ENCODE measurements around the gene DOC2B. TPM values are rescaled to one million over a fixed set of nuclear protein-coding genes. Genes with fewer than 3 reads are reported as not detected.

DOC2B gene
- total and polyA plus RNA-seq, 5 experiments from 2014 or later, result 0.05 TPM; not detected in 4

- DNase-seq (no peak), ATAC-seq (no peak)
- Mint-ChIP-seq H3K36me3 (no peaks in the 10 kb centered on the region), H3K4me3 (no peak overlapping the region), H3K9me3 (no peaks in the 10 kb centered on the region), H3K27ac (peak overlapping the region in 1 of 10 donors; percentile 37), H3K27me3 (peaks cover 0 to 5% (median 0%) of the 10 kb centered on the region in 5 donors), H3K4me1 (peaks cover 0 to 2% (median 1%) of the 10 kb centered on the region in 4 donors)
- POLR2A ChIA-PET, result no interaction called here
These were observed 20.0 kb downstream of the DOC2B start for GRCh38 chr17:161481-161880.

GRCh38 chr17:160336-160735 is 21.1 kb downstream of the DOC2B start:
- ATAC-seq (no peak), DNase-seq (no peak)
- peaks cover 0 to 5% (median 0%) of the 10 kb centered on the region in 5 donors for H3K27me3 Mint-ChIP-seq
- no peaks in the 10 kb centered on the region for H3K36me3 Mint-ChIP-seq
- H3K4me1 Mint-ChIP-seq, result peaks cover 0 to 2% (median 1%) of the 10 kb centered on the region in 4 donors
- H3K4me3 Mint-ChIP-seq, result no peak overlapping the region
- H3K27ac Mint-ChIP-seq, result no peak overlapping the region
- POLR2A ChIA-PET, result no interaction called here
- no peaks in the 10 kb centered on the region for H3K9me3 Mint-ChIP-seq

- H3K4me3 Mint-ChIP-seq, result no peak overlapping the region
- no peak overlapping the region for H3K27ac Mint-ChIP-seq
- no peaks in the 10 kb centered on the region for H3K36me3 Mint-ChIP-seq
- no peak for ATAC-seq
- POLR2A ChIA-PET, result no interaction called here
- DNase-seq, result peak in 1 of 10 donors; percentile 53
- peaks cover 0 to 2% (median 1%) of the 10 kb centered on the region in 4 donors for H3K4me1 Mint-ChIP-seq
- H3K27me3 Mint-ChIP-seq, result peaks cover 0 to 5% (median 0%) of the 10 kb centered on the region in 5 donors
- H3K9me3 Mint-ChIP-seq, result no peaks in the 10 kb centered on the region
These were observed 21.8 kb downstream of the DOC2B start for GRCh38 chr17:159609-160008.

- peaks cover 0 to 4% (median 0%) of the 10 kb centered on the region in 5 donors for H3K27me3 Mint-ChIP-seq
- ATAC-seq, result no peak
- H3K9me3 Mint-ChIP-seq, result no peaks in the 10 kb centered on the region
- POLR2A ChIA-PET, result no interaction called here
- DNase-seq, result peak in 1 of 10 donors; percentile 21
- H3K36me3 Mint-ChIP-seq, result no peaks in the 10 kb centered on the region
- peaks cover 0 to 2% (median 0%) of the 10 kb centered on the region in 4 donors for H3K4me1 Mint-ChIP-seq
- no peak overlapping the region for H3K4me3 Mint-ChIP-seq
- H3K27ac Mint-ChIP-seq, result no peak overlapping the region
These were observed 23.1 kb downstream of the DOC2B start for GRCh38 chr17:158379-158778.

- Mint-ChIP-seq H3K27ac (peak overlapping the region in 1 of 10 donors; percentile 66), H3K27me3 (peaks cover 0 to 4% (median 0%) of the 10 kb centered on the region in 5 donors), H3K4me3 (no peak overlapping the region), H3K4me1 (peaks cover 0 to 2% (median 0%) of the 10 kb centered on the region in 4 donors), H3K36me3 (no peaks in the 10 kb centered on the region), H3K9me3 (no peaks in the 10 kb centered on the region)
- no peak for ATAC-seq
- POLR2A ChIA-PET, result no interaction called here
- DNase-seq, result peak in 1 of 10 donors; percentile 9
These were observed 23.5 kb downstream of the DOC2B start for GRCh38 chr17:157901-158300.

- DNase-seq, result peak in 1 of 10 donors; percentile 30
- no peaks in the 10 kb centered on the region for H3K36me3 Mint-ChIP-seq
- peak overlapping the region in 1 of 10 donors; percentile 53 for H3K27ac Mint-ChIP-seq
- POLR2A ChIA-PET, result no interaction called here
- H3K27me3 Mint-ChIP-seq, result peaks cover 0 to 6% (median 0%) of the 10 kb centered on the region in 5 donors
- H3K4me3 Mint-ChIP-seq, result no peak overlapping the region
- H3K9me3 Mint-ChIP-seq, result no peaks in the 10 kb centered on the region
- no peak for ATAC-seq
- no peaks in the 10 kb centered on the region for H3K4me1 Mint-ChIP-seq
These were observed 24.5 kb downstream of the DOC2B start for GRCh38 chr17:156946-157345.

- Mint-ChIP-seq H3K9me3 (no peaks in the 10 kb centered on the region), H3K27ac (no peak overlapping the region), H3K36me3 (no peaks in the 10 kb centered on the region), H3K4me3 (no peak overlapping the region), H3K27me3 (peaks cover 0 to 9% (median 0%) of the 10 kb centered on the region in 5 donors), H3K4me1 (no peaks in the 10 kb centered on the region)
- POLR2A ChIA-PET, result no interaction called here
- no peak for ATAC-seq
- peak in 1 of 10 donors; percentile 60 for DNase-seq
These were observed 25.3 kb downstream of the DOC2B start for GRCh38 chr17:156094-156621.

- no peaks in the 10 kb centered on the region for H3K4me1 Mint-ChIP-seq
- ATAC-seq (no peak), DNase-seq (peak in 1 of 10 donors; percentile 27)
- H3K27ac Mint-ChIP-seq, result peak overlapping the region in 2 of 10 donors; percentile 7 to 17
- POLR2A ChIA-PET, result no interaction called here
- H3K4me3 Mint-ChIP-seq, result no peak overlapping the region
- no peaks in the 10 kb centered on the region for H3K9me3 Mint-ChIP-seq
- peaks cover 0 to 9% (median 0%) of the 10 kb centered on the region in 5 donors for H3K27me3 Mint-ChIP-seq
- H3K36me3 Mint-ChIP-seq, result no peaks in the 10 kb centered on the region
These were observed 25.9 kb downstream of the DOC2B start for GRCh38 chr17:155576-155975.

- no peak overlapping the region for H3K27ac Mint-ChIP-seq
- ATAC-seq, result no peak
- H3K4me3 Mint-ChIP-seq, result no peak overlapping the region
- H3K9me3 Mint-ChIP-seq, result no peaks in the 10 kb centered on the region
- DNase-seq, result peak in 1 of 10 donors; percentile 55
- POLR2A ChIA-PET, result no interaction called here
- H3K27me3 Mint-ChIP-seq, result peaks cover 0 to 9% (median 0%) of the 10 kb centered on the region in 5 donors
- no peaks in the 10 kb centered on the region for H3K36me3 Mint-ChIP-seq
- no peaks in the 10 kb centered on the region for H3K4me1 Mint-ChIP-seq
These were observed 27.6 kb downstream of the DOC2B start for GRCh38 chr17:153851-154250.

- peak in 1 of 10 donors; percentile 46 for DNase-seq
- Mint-ChIP-seq H3K27ac (no peak overlapping the region), H3K9me3 (no peaks in the 10 kb centered on the region), H3K4me1 (no peaks in the 10 kb centered on the region), H3K4me3 (no peak overlapping the region), H3K36me3 (no peaks in the 10 kb centered on the region), H3K27me3 (peaks cover 0 to 5% (median 0%) of the 10 kb centered on the region in 5 donors)
- ATAC-seq, result no peak
- POLR2A ChIA-PET, result no interaction called here
These were observed 28.5 kb downstream of the DOC2B start for GRCh38 chr17:152860-153420.

- no peak overlapping the region for H3K4me3 Mint-ChIP-seq
- H3K9me3 Mint-ChIP-seq, result no peaks in the 10 kb centered on the region
- no peaks in the 10 kb centered on the region for H3K36me3 Mint-ChIP-seq
- H3K27me3 Mint-ChIP-seq, result peaks cover 0 to 5% (median 0%) of the 10 kb centered on the region in 5 donors
- no peak for ATAC-seq
- H3K27ac Mint-ChIP-seq, result no peak overlapping the region
- POLR2A ChIA-PET, result no interaction called here
- peak in 1 of 10 donors; percentile 40 for DNase-seq
- H3K4me1 Mint-ChIP-seq, result no peaks in the 10 kb centered on the region
These were observed 29.3 kb downstream of the DOC2B start for GRCh38 chr17:151886-152859.

- DNase-seq, result peak in 1 of 10 donors; percentile 31
- no peak overlapping the region for H3K4me3 Mint-ChIP-seq
- H3K4me1 Mint-ChIP-seq, result no peaks in the 10 kb centered on the region
- no peaks in the 10 kb centered on the region for H3K9me3 Mint-ChIP-seq
- ATAC-seq, result no peak
- no peaks in the 10 kb centered on the region for H3K36me3 Mint-ChIP-seq
- POLR2A ChIA-PET, result no interaction called here
- H3K27ac Mint-ChIP-seq, result no peak overlapping the region
- peaks cover 0 to 5% (median 0%) of the 10 kb centered on the region in 5 donors for H3K27me3 Mint-ChIP-seq
These were observed 30.4 kb downstream of the DOC2B start for GRCh38 chr17:151004-151403.

Data from naive thymus-derived CD8-positive, alpha-beta T cell (primary cell).